IMR-90 (cell line): ENCODE results near the gene FRMPD4. TPM values are rescaled to one million over a fixed set of nuclear protein-coding genes. Genes with fewer than 3 reads are reported as not detected.

Experiments
- ATAC-seq: fragments of 200-7000 bp; cut with Tn5 transposase; 2 replicates; pipeline ENCODE4 v1.9.1; 2020; ENCODE audit warnings: low read depth, mild to moderate bottlenecking, moderate library complexity
- BruUV-seq: library from RNA; stranded (reverse); fragments of 400-500 nt; replicated peaks from 2 replicates; lab custom pipeline; 2021; lab: Mats Ljungman, UMichigan
- CTCF ChIA-PET: fragments of 300-600 bp; formaldehyde crosslinking; extraction: SDS; loops from one replicate; lab custom pipeline; 2021; ENCODE audit warnings: antibody characterized with exemption; lab: Yijun Ruan, JAX
- POLR2A ChIA-PET: fragments of 300-600 bp; sonication (Branson Sonifier 250); formaldehyde crosslinking; loops from one replicate; lab custom pipeline; 2022; ENCODE audit warnings: antibody characterized with exemption; ENCODE audit not compliant: unreplicated experiment; lab: Charles Lee
- DNase-seq: peaks from one replicate; pipeline ENCODE4 v3.0.0; 2013
- H2AFZ ChIP-seq: replicated peaks from 2 replicates; pipeline ENCODE3; 2013; ENCODE audit warnings: low read length, mild to moderate bottlenecking; ENCODE audit not compliant: poor library complexity
- H2AK5ac ChIP-seq: 2 replicates; pipeline ENCODE4 v1.6.1; 2013; ENCODE audit warnings: low read depth, low read length, inconsistent platforms
- H2AK9ac ChIP-seq: replicated peaks from 2 replicates; pipeline ENCODE3; 2013; ENCODE audit warnings: mild to moderate bottlenecking, low read depth, low read length, moderate library complexity; ENCODE audit not compliant: poor library complexity
- H2BK120ac ChIP-seq: 2 replicates; pipeline ENCODE4 v1.6.1; 2013; ENCODE audit warnings: low read depth, low read length, inconsistent platforms
- H2BK15ac ChIP-seq: 3 replicates; pipeline ENCODE4 v1.6.1; 2013; ENCODE audit warnings: low read depth, low read length, inconsistent platforms
- H2BK20ac ChIP-seq: 2 replicates; pipeline ENCODE4 v1.6.1; 2013; ENCODE audit warnings: low read depth, mild to moderate bottlenecking, inconsistent platforms, low read length, moderate library complexity
- H2BK5ac ChIP-seq: 2 replicates; pipeline ENCODE4 v1.6.1; 2013; ENCODE audit warnings: mild to moderate bottlenecking, low read depth, low read length, inconsistent platforms; ENCODE audit not compliant: poor library complexity, severe bottlenecking
- H3K14ac ChIP-seq: replicated peaks from 2 replicates; pipeline ENCODE4 v1.6.1; 2013; ENCODE audit warnings: low read depth, low read length, inconsistent platforms
- H3K18ac ChIP-seq: 2 replicates; pipeline ENCODE4 v1.6.1; 2013; ENCODE audit warnings: low read depth, low read length, control low read depth
- H3K23ac ChIP-seq: 2 replicates; pipeline ENCODE4 v1.6.1; 2013; ENCODE audit warnings: low read depth, low read length, inconsistent platforms
- H3K27ac ChIP-seq: 2 replicates; pipeline ENCODE4 v1.5.1; 2013; ENCODE audit warnings: mild to moderate bottlenecking, control low read depth, low read length; ENCODE audit not compliant: insufficient read depth
- H3K27me3 ChIP-seq: 2 replicates; pipeline ENCODE4 v1.6.1; 2013; ENCODE audit warnings: low read length; ENCODE audit not compliant: control insufficient read depth, insufficient read depth
- H3K36me3 ChIP-seq: 2 replicates; pipeline ENCODE4 v1.6.1; 2013; ENCODE audit warnings: low read length, mixed read lengths; ENCODE audit not compliant: control insufficient read depth, insufficient read depth
- H3K4ac ChIP-seq: 2 replicates; pipeline ENCODE4 v1.6.1; 2013; ENCODE audit warnings: low read depth, low read length, inconsistent platforms
- H3K4me1 ChIP-seq: 2 replicates; pipeline ENCODE4 v1.6.1; 2013; ENCODE audit warnings: low read length, mixed read lengths; ENCODE audit not compliant: control insufficient read depth, insufficient read depth
- H3K4me2 ChIP-seq: 2 replicates; pipeline ENCODE4 v1.6.1; 2013; ENCODE audit warnings: low read depth, mild to moderate bottlenecking, control low read depth, low read length, moderate library complexity
- H3K4me3 ChIP-seq: 2 replicates; pipeline ENCODE4 v1.5.1; 2013; ENCODE audit warnings: low read depth, mild to moderate bottlenecking, control low read depth, low read length, moderate library complexity; ENCODE audit not compliant: insufficient read depth
- H3K56ac ChIP-seq: 2 replicates; pipeline ENCODE4 v1.6.1; 2013; ENCODE audit warnings: low read length, inconsistent platforms; ENCODE audit not compliant: insufficient read depth; ENCODE audit errors: extremely low read depth
- H3K79me1 ChIP-seq, 2 experiments: 2 replicates each; pipeline ENCODE4 v1.6.1; 2013; ENCODE audit warnings: low read length in 2 of 2, inconsistent platforms in 1 of 2, low read depth in 1 of 2
- H3K9ac ChIP-seq: 2 replicates; pipeline ENCODE4 v1.6.1; 2013; ENCODE audit warnings: low read depth, low read length, control low read depth
- H3K9me1 ChIP-seq: 2 replicates; pipeline ENCODE4 v1.6.1; 2013; ENCODE audit warnings: low read length, inconsistent platforms; ENCODE audit not compliant: insufficient read depth
- H3K9me3 ChIP-seq: 2 replicates; pipeline ENCODE4 v1.6.1; 2013; ENCODE audit warnings: low read length; ENCODE audit not compliant: control insufficient read depth, insufficient read depth
- H4K20me1 ChIP-seq: 2 replicates; pipeline ENCODE4 v1.6.1; 2013; ENCODE audit warnings: low read length, inconsistent platforms; ENCODE audit not compliant: insufficient read depth
- H4K5ac ChIP-seq: 2 replicates; pipeline ENCODE4 v1.6.1; 2013; ENCODE audit warnings: mild to moderate bottlenecking, low read depth, low read length, control low read depth
- H4K8ac ChIP-seq, 2 experiments: 2 replicates each; pipeline ENCODE4 v1.6.1; 2013; ENCODE audit warnings: low read depth in 2 of 2, low read length in 2 of 2, control low read depth in 1 of 2, inconsistent platforms in 1 of 2
- H4K91ac ChIP-seq: 2 replicates; pipeline ENCODE4 v1.6.1; 2013; ENCODE audit warnings: low read depth, low read length, inconsistent platforms; ENCODE audit not compliant: insufficient read depth
- CEBPB ChIP-seq: IDR thresholded peaks from 2 replicates; pipeline ENCODE4 v1.6.1; 2012; ENCODE audit warnings: low read depth, low read length, improper control_type of control experiment
- MAFK ChIP-seq: IDR thresholded peaks from 2 replicates; pipeline ENCODE4 v1.6.1; 2012; ENCODE audit warnings: low read depth, low read length, improper control_type of control experiment
- RFX5 ChIP-seq: IDR thresholded peaks from 2 replicates; pipeline ENCODE4 v1.8.0; 2012; ENCODE audit warnings: low read depth, mild to moderate bottlenecking, low read length, moderate library complexity
- dilution Hi-C: fragments of 300-500 bp; cut with HindIII; formaldehyde crosslinking; loops from one replicate; pipeline ENCODE4 v1.14.3; 2018; ENCODE audit warnings: low sequenced_read_pairs; ENCODE audit not compliant: unreplicated experiment
- in situ Hi-C: fragments of 300-500 bp; cut with MboI; formaldehyde crosslinking; loops from 3 replicates; pipeline ENCODE4 v1.14.3; 2019; ENCODE audit warnings: low sequenced_read_pairs, inconsistent platforms, mixed read lengths
- intact Hi-C: fragments of 100-400 bp; cut with micrococcal nuclease; formaldehyde crosslinking; loops from 2 replicates; pipeline ENCODE4 v1.10.0; 2022
- polyA plus RNA-seq, 3 experiments: library from polyadenylated mRNA; depleted of rRNA; stranded (reverse); fragments of >200 nt; gene quantifications; 2 replicates each; pipeline ENCODE4 v1.2.3, GENCODE V29; 2012; ENCODE audit warnings: low replicate concordance in 1 of 3
- total RNA-seq: library from RNA; depleted of rRNA; stranded (reverse); fragments of >200 nt; gene quantifications from 2 replicates; pipeline ENCODE4 v1.2.3, GENCODE V29; 2012

Gene FRMPD4
- total and polyA plus RNA-seq, 2 of the 4 experiments (the other 2 are of a cell fraction) = 0.53 to 1.1 TPM

DNA sequence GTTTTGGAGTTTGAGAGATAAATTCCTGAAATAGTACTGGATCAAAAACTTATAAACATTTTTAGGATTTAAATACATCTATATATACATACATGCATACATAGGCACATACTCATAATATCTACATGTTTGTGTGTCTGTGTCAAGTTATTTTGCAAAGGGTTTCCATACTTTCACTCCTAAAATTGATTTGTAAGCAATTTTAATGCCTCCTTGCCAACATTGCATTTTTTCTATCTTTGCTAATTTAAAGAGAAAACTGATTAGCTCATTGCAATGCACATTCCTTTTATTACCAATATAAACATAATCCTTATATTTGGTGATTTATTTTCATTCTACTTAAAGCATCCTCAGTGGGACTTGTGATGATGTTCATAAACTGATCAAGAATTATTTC is 258.3 kb downstream of the FRMPD4 start:
- no peaks in the 10 kb centered on the region for H3K27me3 ChIP-seq
- no peaks in the 10 kb centered on the region for H3K36me3 ChIP-seq
- H3K79me1 ChIP-seq = no peaks in the 10 kb centered on the region
- H3K4me2 ChIP-seq = no peak overlapping the region
- peaks cover 2% of the 10 kb centered on the region for H3K4me1 ChIP-seq
- no peak overlapping the region for H3K9ac ChIP-seq
- ChIA-PET CTCF (no interaction called here), POLR2A (interaction anchor here (0.6 kb wide), 1 partner anchor 43 kb away, joined by 3 read pairs; no protein-coding TSS in a partner anchor)
- intact Hi-C loops = no loop called here
- no peak overlapping the region for H4K91ac ChIP-seq
- no peak overlapping the region for H3K27ac ChIP-seq
- no peak overlapping the region for H3K18ac ChIP-seq
- ATAC-seq (no peak; the same call in 1 of the 2 replicates), DNase-seq (no peak)
- H2BK15ac ChIP-seq = no peak overlapping the region
- no peak overlapping the region for H4K5ac ChIP-seq
- no peaks in the 10 kb centered on the region for H3K9me3 ChIP-seq
- H2AFZ ChIP-seq = no peak overlapping the region
- H4K8ac ChIP-seq = no peak overlapping the region
- H2BK5ac ChIP-seq = no peak overlapping the region
- 0 out of 2 replicates have a peak overlapping the region, but pooled peaks have one; percentile 7 for H2BK120ac ChIP-seq
- no peak overlapping the region for H2AK5ac ChIP-seq
- H3K9me1 ChIP-seq = no peaks in the 10 kb centered on the region
- no peak overlapping the region for H3K56ac ChIP-seq
- no peak overlapping the region for H2BK20ac ChIP-seq
- dilution Hi-C loops = no loop called here
- in situ Hi-C loops = no loop called here
- no TSS peak for BruUV-seq
- no peak overlapping the region for H3K4me3 ChIP-seq
- no peak overlapping the region for H3K23ac ChIP-seq
- H3K4ac ChIP-seq = no peak overlapping the region
- H3K14ac ChIP-seq = no peak overlapping the region
- H2AK9ac ChIP-seq = no peak overlapping the region
- H4K20me1 ChIP-seq = no peaks in the 10 kb centered on the region
- TF ChIP-seq CEBPB (no peak), MAFK (peak; percentile 67), RFX5 (no peak)
